ENCODE data around the gene GRM2. TPM values are rescaled to one million over a fixed set of nuclear protein-coding genes. Genes with fewer than 3 reads are reported as not detected.

Gene GRM2
- total RNA-seq, 1 experiment from 2014 or later, result 5.6 TPM

GRCh38 chr3:51715231-51715976, 8.5 kb downstream of the GRM2 start:
- Histone ChIP-seq H3K27ac (ENCODE audit: low read depth, low read length, poor library complexity, severe bottlenecking) (no peak overlapping the region), H3K4me1 (ENCODE audit: insufficient read depth, low read length, poor library complexity, severe bottlenecking) (no peaks in the 10 kb centered on the region), H3K4me3 (ENCODE audit: low read depth, low read length, poor library complexity, severe bottlenecking) (no peak overlapping the region), H3K36me3 (ENCODE audit: insufficient read depth, low read length, poor library complexity, severe bottlenecking) (no peaks in the 10 kb centered on the region), H3K9me3 (ENCODE audit: low read depth, low read length, poor library complexity, severe bottlenecking) (no peaks in the 10 kb centered on the region), H3K27me3 (replicated peaks; ENCODE audit: insufficient read depth, low read depth, low read length, poor library complexity) (no peaks in the 10 kb centered on the region)
- ChIA-PET CTCF (no interaction called here), POLR2A (ENCODE audit: low non-redundant PET) (no interaction called here)
- no peak for DNase-seq (ENCODE audit: low spot score)
- no TSS peak for BruUV-seq (replicated peaks)
- TF ChIP-seq EZH2 (IDR thresholded peaks at IDR 0.05; ENCODE audit: borderline replicate concordance, low read depth, low read length, poor library complexity, severe bottlenecking), result no peak
- no peak for TF ChIP-seq CTCF (conservative IDR thresholded peaks at IDR 0.05; ENCODE audit: low read depth, low read length)
- intact Hi-C loops (cut with micrococcal nuclease; ENCODE audit: unreplicated experiment), result no loop called here

GRCh38 chr3:51715977-51716294, 9.1 kb downstream of the GRM2 start:
- TF ChIP-seq EZH2 (IDR thresholded peaks at IDR 0.05; ENCODE audit: borderline replicate concordance, low read depth, low read length, poor library complexity, severe bottlenecking), result no peak
- no peak for TF ChIP-seq CTCF (conservative IDR thresholded peaks at IDR 0.05; ENCODE audit: low read depth, low read length)
- H3K4me1 ChIP-seq (ENCODE audit: insufficient read depth, low read length, poor library complexity, severe bottlenecking), result no peaks in the 10 kb centered on the region
- no peaks in the 10 kb centered on the region for H3K27me3 ChIP-seq (replicated peaks; ENCODE audit: insufficient read depth, low read depth, low read length, poor library complexity)
- no peak overlapping the region for H3K27ac ChIP-seq (ENCODE audit: low read depth, low read length, poor library complexity, severe bottlenecking)
- no peaks in the 10 kb centered on the region for H3K36me3 ChIP-seq (ENCODE audit: insufficient read depth, low read length, poor library complexity, severe bottlenecking)
- no peaks in the 10 kb centered on the region for H3K9me3 ChIP-seq (ENCODE audit: low read depth, low read length, poor library complexity, severe bottlenecking)
- DNase-seq (ENCODE audit: low spot score), result no peak
- BruUV-seq (replicated peaks), result no TSS peak
- CTCF ChIA-PET, result no interaction called here
- POLR2A ChIA-PET (ENCODE audit: low non-redundant PET), result no interaction called here
- no peak overlapping the region for H3K4me3 ChIP-seq (ENCODE audit: low read depth, low read length, poor library complexity, severe bottlenecking)
- intact Hi-C loops (cut with micrococcal nuclease; ENCODE audit: unreplicated experiment), result no loop called here

- no TSS peak for BruUV-seq (replicated peaks)
- no peak for DNase-seq (ENCODE audit: low spot score)
- H3K27ac ChIP-seq (ENCODE audit: low read depth, low read length, poor library complexity, severe bottlenecking), result no peak overlapping the region
- no peaks in the 10 kb centered on the region for H3K36me3 ChIP-seq (ENCODE audit: insufficient read depth, low read length, poor library complexity, severe bottlenecking)
- no peak overlapping the region for H3K4me3 ChIP-seq (ENCODE audit: low read depth, low read length, poor library complexity, severe bottlenecking)
- TF ChIP-seq EZH2 (IDR thresholded peaks at IDR 0.05; ENCODE audit: borderline replicate concordance, low read depth, low read length, poor library complexity, severe bottlenecking) (no peak), CTCF (conservative IDR thresholded peaks at IDR 0.05; ENCODE audit: low read depth, low read length) (no peak)
- no peaks in the 10 kb centered on the region for H3K4me1 ChIP-seq (ENCODE audit: insufficient read depth, low read length, poor library complexity, severe bottlenecking)
- no peaks in the 10 kb centered on the region for H3K27me3 ChIP-seq (replicated peaks; ENCODE audit: insufficient read depth, low read depth, low read length, poor library complexity)
- ChIA-PET POLR2A (ENCODE audit: low non-redundant PET) (no interaction called here), CTCF (no interaction called here)
- H3K9me3 ChIP-seq (ENCODE audit: low read depth, low read length, poor library complexity, severe bottlenecking), result no peaks in the 10 kb centered on the region
- intact Hi-C loops (cut with micrococcal nuclease; ENCODE audit: unreplicated experiment), result no loop called here
These were observed 9.9 kb downstream of the GRM2 start for GRCh38 chr3:51716805-51717204.

Measured in A673 (cell line).